Endothelial cell (in vitro differentiated cells): Measurements from ENCODE around the gene MET. TPM values are rescaled to one million over a fixed set of nuclear protein-coding genes. Genes with fewer than 3 reads are reported as not detected.

Source experiments
- DNase-seq: peaks from one replicate; pipeline ENCODE4 v3.0.0; 2021; ENCODE audit warnings: low spot score
- H3K27ac Mint-ChIP-seq: one replicate; pipeline ENCODE4 v1.8.0; 2021; ENCODE audit warnings: mixed read lengths, inconsistent platforms; ENCODE audit not compliant: unreplicated experiment
- H3K27me3 Mint-ChIP-seq: one replicate; pipeline ENCODE4 v1.8.0; 2021; ENCODE audit warnings: mild to moderate bottlenecking, moderate library complexity, mixed read lengths, inconsistent platforms; ENCODE audit not compliant: unreplicated experiment
- H3K36me3 Mint-ChIP-seq: one replicate; pipeline ENCODE4 v1.8.0; 2021; ENCODE audit warnings: mild to moderate bottlenecking, low read depth, mixed read lengths, inconsistent platforms; ENCODE audit not compliant: unreplicated experiment
- H3K4me1 Mint-ChIP-seq: one replicate; pipeline ENCODE4 v1.8.0; 2021; ENCODE audit warnings: mild to moderate bottlenecking, mixed read lengths, inconsistent platforms; ENCODE audit not compliant: unreplicated experiment
- H3K4me3 Mint-ChIP-seq: one replicate; pipeline ENCODE4 v1.8.0; 2021; ENCODE audit warnings: mild to moderate bottlenecking, mixed read lengths, inconsistent platforms; ENCODE audit not compliant: unreplicated experiment
- H3K9me3 Mint-ChIP-seq: one replicate; pipeline ENCODE4 v1.8.0; 2021; ENCODE audit warnings: mixed read lengths, inconsistent platforms; ENCODE audit not compliant: unreplicated experiment
- total RNA-seq: library from RNA; stranded (reverse); fragmentation: NEBNext Ultra II Directional; extraction: Animal tissue kit (Norgen Biotek cat#: 25700); gene quantifications from one replicate; pipeline ENCODE4 v1.2.1, GENCODE V29; 2021; ENCODE audit not compliant: unreplicated experiment
- TF ChIP-seq, protein P1 (sequence below): fragments of 200-600 bp; sonication (generic); IDR thresholded peaks from one replicate; pipeline ENCODE4 v1.5.0; 2021; ENCODE audit warnings: antibody characterized with exemption; ENCODE audit not compliant: unreplicated experiment

MET gene
- total RNA-seq, 1 donor from 2014 or later, result 35.1 TPM

GRCh38 chr7:116708861-116709260, 36.9 kb downstream of the MET start:
- TF ChIP-seq, protein P1, sequence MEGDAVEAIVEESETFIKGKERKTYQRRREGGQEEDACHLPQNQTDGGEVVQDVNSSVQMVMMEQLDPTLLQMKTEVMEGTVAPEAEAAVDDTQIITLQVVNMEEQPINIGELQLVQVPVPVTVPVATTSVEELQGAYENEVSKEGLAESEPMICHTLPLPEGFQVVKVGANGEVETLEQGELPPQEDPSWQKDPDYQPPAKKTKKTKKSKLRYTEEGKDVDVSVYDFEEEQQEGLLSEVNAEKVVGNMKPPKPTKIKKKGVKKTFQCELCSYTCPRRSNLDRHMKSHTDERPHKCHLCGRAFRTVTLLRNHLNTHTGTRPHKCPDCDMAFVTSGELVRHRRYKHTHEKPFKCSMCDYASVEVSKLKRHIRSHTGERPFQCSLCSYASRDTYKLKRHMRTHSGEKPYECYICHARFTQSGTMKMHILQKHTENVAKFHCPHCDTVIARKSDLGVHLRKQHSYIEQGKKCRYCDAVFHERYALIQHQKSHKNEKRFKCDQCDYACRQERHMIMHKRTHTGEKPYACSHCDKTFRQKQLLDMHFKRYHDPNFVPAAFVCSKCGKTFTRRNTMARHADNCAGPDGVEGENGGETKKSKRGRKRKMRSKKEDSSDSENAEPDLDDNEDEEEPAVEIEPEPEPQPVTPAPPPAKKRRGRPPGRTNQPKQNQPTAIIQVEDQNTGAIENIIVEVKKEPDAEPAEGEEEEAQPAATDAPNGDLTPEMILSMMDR, result no peak

DNA sequence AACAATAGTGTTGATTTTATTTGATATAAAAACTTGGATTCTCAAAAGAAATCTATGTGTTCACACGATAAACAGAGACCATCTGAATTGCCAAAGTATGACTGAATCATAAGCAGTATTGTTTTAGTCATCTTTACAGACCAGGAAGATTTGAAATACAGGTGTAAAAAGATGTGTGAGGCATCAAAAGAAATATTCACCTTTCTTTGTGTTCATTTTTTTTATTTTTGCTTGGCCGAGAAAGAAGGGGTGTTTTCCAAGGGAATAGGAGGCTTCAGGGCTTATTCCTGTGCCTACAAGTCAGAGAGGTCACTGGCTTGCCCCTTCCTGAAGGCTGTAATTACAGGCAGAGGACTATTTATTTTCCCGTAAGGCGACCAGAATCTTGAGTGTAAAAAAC, 37.3 kb downstream of the MET start:
- TF ChIP-seq, protein P1, result no peak
- H3K27ac Mint-ChIP-seq, result no peak overlapping the region
- H3K9me3 Mint-ChIP-seq, result no peaks in the 10 kb centered on the region
- H3K4me1 Mint-ChIP-seq, result peaks cover 9% of the 10 kb centered on the region
- no peak for DNase-seq
- peaks cover 1% of the 10 kb centered on the region for H3K27me3 Mint-ChIP-seq
- H3K36me3 Mint-ChIP-seq, result no peaks in the 10 kb centered on the region
- H3K4me3 Mint-ChIP-seq, result no peak overlapping the region

More at GRCh38 chr7:116708861-116709260, 36.9 kb downstream of the MET start:
- Mint-ChIP-seq H3K27ac (no peak overlapping the region), H3K9me3 (no peaks in the 10 kb centered on the region), H3K4me3 (no peak overlapping the region), H3K27me3 (peaks cover 1% of the 10 kb centered on the region), H3K36me3 (no peaks in the 10 kb centered on the region), H3K4me1 (peaks cover 9% of the 10 kb centered on the region)
- DNase-seq, result no peak

DNA sequence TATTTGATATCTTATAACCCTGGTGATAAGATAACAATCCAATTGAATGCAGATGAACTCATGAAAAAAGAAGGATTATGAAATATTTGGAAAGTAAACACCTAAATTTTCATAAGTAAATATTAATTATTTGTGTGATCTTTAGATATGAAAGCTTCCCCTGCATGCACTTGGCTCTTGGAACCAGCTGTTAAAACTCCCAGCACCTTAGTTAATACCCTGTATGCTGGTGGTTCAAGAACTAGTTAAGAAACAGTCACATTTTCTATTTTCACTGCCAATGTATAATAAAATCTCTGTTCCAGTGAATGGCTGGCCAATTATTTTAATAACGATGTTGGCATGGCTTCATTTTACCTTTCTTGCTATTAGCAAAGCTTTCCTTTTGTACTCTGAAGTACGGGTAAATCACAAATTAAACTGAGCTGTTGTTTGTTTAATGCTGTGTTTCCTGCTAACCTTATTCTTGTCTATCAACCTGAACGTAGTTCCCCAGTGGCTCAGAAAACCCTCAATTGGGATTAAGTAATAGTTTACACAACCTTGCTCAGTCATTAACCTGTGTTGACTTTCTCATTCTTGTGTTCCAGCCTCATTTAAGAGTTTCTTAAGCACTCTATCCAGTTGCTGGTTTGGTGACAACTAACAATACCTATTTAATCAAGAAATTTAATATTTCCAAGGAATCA, 38.9 kb downstream of the MET start:
- Mint-ChIP-seq H3K36me3 (no peaks in the 10 kb centered on the region), H3K4me3 (no peak overlapping the region), H3K9me3 (no peaks in the 10 kb centered on the region), H3K27me3 (peaks cover 3% of the 10 kb centered on the region), H3K4me1 (peaks cover 15% of the 10 kb centered on the region), H3K27ac (no peak overlapping the region)
- DNase-seq, result no peak
- TF ChIP-seq, protein P1, result no peak

GRCh38 chr7:116711790-116712189, 39.8 kb downstream of the MET start:
- Mint-ChIP-seq H3K4me1 (peaks cover 12% of the 10 kb centered on the region), H3K9me3 (no peaks in the 10 kb centered on the region), H3K36me3 (no peaks in the 10 kb centered on the region), H3K4me3 (no peak overlapping the region), H3K27ac (no peak overlapping the region), H3K27me3 (peaks cover 5% of the 10 kb centered on the region)
- DNase-seq, result no peak
- TF ChIP-seq, protein P1, result no peak

DNA sequence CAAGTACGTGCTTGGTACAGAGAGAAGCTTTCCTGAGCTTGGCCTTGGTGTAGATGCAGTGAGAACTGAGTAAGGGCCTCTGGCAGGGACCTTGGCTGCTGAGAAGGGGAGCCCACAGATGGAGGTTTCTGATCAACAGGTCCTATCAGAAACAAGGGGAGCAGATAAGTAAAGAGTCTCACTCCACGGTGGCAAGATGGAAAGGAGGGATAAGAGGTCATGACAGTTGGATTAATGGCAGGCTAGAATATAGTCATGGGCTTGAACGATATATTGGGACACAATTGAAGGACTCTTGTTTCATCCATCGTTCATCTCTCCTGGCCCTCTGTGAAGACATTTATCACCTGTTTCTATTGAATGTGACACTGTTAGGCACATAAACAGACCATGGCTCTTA, 41.5 kb downstream of the MET start:
- H3K4me1 Mint-ChIP-seq, result peaks cover 10% of the 10 kb centered on the region
- H3K4me3 Mint-ChIP-seq, result no peak overlapping the region
- DNase-seq, result no peak
- H3K27me3 Mint-ChIP-seq, result peaks cover 5% of the 10 kb centered on the region
- no peaks in the 10 kb centered on the region for H3K9me3 Mint-ChIP-seq
- H3K27ac Mint-ChIP-seq, result no peak overlapping the region
- TF ChIP-seq, protein P1, result no peak
- H3K36me3 Mint-ChIP-seq, result no peaks in the 10 kb centered on the region
